Astrocyte of the hippocampus (primary cell): ENCODE data around the gene C7orf33.

Experiments
- DNase-seq: peaks from one replicate; pipeline ENCODE4 v3.0.0; 2011; ENCODE audit warnings: low read depth, low spot score

C7orf33 gene

GRCh38 chr7:148626828-148627227 is 36.3 kb downstream of the C7orf33 start:
- DNase-seq = no peak

GRCh38 chr7:148628011-148628410 is 37.4 kb downstream of the C7orf33 start:
- DNase-seq = no peak

DNA sequence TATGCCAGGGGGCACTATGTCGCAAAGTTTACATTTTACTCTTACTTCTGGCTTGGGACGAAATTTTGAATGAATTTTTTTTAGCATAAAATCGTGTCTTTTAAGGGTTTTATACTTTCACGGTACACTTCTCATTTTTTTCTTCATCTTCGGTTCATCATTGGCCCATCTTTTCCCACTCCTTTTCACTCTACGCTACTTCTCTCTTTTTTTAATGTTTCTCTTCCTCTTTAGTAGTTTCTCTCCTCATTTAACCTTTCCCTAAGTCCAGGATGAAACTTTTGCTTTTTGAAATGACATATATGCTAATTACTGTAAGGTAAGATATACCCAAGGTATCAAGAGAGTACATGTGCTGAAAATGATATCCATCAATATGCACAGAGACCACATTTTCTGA is 39.5 kb downstream of the C7orf33 start:
- no peak for DNase-seq

DNA sequence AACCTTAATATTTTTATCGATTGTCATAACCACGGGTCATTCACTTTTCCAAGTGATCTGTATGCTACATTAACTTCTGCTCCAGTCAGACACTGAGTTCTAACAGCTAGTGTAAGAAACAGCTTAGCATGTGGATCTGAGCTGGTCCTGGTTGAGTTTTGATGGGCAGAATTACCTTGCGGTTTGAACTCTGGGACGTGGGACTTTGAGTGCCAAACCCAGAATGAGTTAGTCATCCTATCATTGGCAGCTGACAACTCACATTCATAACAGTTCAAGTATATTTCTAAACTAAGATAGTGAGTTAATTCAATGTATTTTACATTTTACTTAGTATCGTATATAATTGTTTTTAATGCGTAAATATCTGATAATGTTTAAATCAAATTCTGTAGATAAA is 43.2 kb downstream of the C7orf33 start:
- DNase-seq = peak; percentile 20

DNA sequence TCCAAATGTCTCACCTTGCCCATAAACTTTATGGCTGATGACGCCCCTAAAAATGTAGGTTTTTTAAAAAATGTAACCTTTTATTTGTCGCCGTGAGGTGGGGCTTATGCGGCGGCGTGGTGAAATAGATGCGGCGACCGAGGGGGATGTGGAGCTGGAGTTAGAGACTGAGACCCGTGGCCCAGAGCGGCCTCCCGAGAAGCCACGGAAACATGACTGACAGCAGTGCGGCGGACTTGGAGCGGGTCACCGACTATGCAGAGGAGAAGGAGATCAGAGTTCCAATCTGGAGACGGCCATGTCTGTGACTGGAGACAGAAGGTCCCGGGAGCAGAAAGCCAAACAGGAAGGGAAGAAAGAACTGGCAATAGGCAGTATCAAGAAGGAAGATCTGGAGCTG is 46.5 kb downstream of the C7orf33 start:
- no peak for DNase-seq

DNA sequence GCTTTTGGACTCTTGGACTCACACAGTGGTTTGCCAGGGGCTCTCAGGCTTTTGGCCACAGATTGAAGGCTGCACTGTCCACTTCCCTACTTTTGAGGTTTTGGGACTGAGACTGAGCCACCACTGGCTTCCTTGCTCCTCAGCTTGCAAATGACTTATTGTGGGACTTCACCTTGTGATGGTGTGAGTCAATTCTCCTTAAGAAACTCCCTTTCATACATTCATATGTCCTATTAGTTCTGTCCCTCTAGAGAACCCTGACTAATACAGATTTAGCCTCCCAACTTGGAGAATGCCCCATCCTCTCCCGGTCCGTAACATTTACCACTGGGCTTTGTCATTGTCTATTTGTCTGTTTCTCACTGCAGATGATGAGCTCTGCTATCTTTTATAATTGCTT is 55.3 kb downstream of the C7orf33 start:
- DNase-seq = no peak

GRCh38 chr7:148650232-148650858 is 59.8 kb downstream of the C7orf33 start:
- peak; percentile 76 for DNase-seq

DNA sequence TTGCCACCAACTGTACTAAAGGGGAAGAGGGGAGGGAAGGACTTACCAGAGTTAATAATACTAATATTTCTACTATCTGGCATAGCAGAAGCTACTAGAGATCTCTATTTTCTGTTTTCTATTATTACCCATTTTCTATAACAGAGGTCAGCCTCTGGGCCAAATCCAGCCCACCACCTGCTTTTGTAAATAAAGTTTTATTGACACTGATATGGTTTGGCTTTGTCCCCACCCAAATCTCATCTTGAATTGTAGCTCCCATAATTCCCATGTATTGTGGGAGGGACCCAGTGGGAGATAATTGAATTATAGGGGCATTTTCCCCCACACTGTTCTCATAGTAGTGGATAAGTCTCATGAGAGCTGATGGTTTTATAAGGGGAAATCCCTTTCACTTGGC is 62.2 kb downstream of the C7orf33 start:
- no peak for DNase-seq

- DNase-seq = no peak
Measured at GRCh38 chr7:148657929-148658328, 67.4 kb downstream of the C7orf33 start.

DNA sequence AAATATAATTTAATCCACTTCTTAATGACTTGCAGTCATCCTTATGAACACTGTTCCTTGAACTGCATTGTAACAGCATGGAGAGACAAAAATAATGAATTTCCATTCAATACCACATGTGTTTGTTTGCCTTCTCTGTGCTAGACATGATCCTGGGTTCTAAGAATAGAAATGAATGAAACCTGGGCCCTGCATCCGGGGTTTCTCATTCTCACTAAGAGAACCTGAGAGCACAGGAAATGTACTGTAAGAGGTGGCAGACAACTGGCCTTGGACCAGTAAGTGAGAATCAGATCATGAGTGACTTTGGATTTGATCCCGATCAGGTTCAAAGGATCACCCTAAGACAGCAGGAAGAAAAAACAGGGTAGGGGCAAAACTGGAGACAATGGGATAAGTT is 70.9 kb downstream of the C7orf33 start:
- no peak for DNase-seq

- DNase-seq = peak; percentile 40
Measured at GRCh38 chr7:148662646-148663045, 72.1 kb downstream of the C7orf33 start.

GRCh38 chr7:148664324-148664723 is 73.8 kb downstream of the C7orf33 start:
- peak; percentile 83 for DNase-seq

- peak; percentile 43 for DNase-seq
Measured at GRCh38 chr7:148665221-148665620, 74.7 kb downstream of the C7orf33 start.
